ENCODE results near the gene SRPK2.

- TF ChIP-seq POLR2A (IDR thresholded peaks at IDR 0.05) (no peak), CTCF (IDR thresholded peaks at IDR 0.05) (peak in 3 of 6 experiments; percentile 36 to 54 (median 51))
Observed at GRCh38 chr7:105336009-105336408, 52.7 kb downstream of the SRPK2 start.
